ENCODE measurements around the gene PAPSS2. TPM values are rescaled to one million over a fixed set of nuclear protein-coding genes. Genes with fewer than 3 reads are reported as not detected.

Gene PAPSS2
- total and polyA plus RNA-seq, 2 donors (not counting 3 experiments of a cell fraction or from before 2014, with no cell fraction given), result 27.9 to 82.6 TPM

GRCh38 chr10:87669752-87670151 lies 10.1 kb downstream of the PAPSS2 start:
- Histone ChIP-seq H3K9me3 (replicated peaks; ENCODE audit: control insufficient read depth, insufficient read depth, low read length) (no peaks in the 10 kb centered on the region), H3K27me3 (ENCODE audit: control insufficient read depth in 2 of 2, insufficient read depth in 2 of 2, low read length in 2 of 2) (no peaks in the 10 kb centered on the region), H3K79me2 (ENCODE audit: control insufficient read depth, insufficient read depth, low read length) (peaks cover 56% of the 10 kb centered on the region), H3K27ac (ENCODE audit: insufficient read depth, low read depth, low read length) (no peak overlapping the region), H3K4me3 (replicated peaks in 1 of 3; ENCODE audit: insufficient read depth in 1 of 3, low read depth in 1 of 3, low read length in 3 of 3) (no peak overlapping the region), H3K4me2 (ENCODE audit: insufficient read depth, low read length) (no peak overlapping the region), H3K36me3 (ENCODE audit: control insufficient read depth in 2 of 2, extremely low read depth in 1 of 2, insufficient read depth in 2 of 2, low read length in 2 of 2) (peaks cover 0 to 5% of the 10 kb centered on the region in 2 experiments), H3K9ac (replicated peaks; ENCODE audit: extremely low read depth, insufficient read depth, low read length) (no peak overlapping the region), H3K4me1 (ENCODE audit: control insufficient read depth, extremely low read depth, insufficient read depth, low read length) (peaks cover under 1% of the 10 kb centered on the region), H4K20me1 (replicated peaks; ENCODE audit: control insufficient read depth, extremely low read depth, insufficient read depth, low read length) (no peaks in the 10 kb centered on the region), H2AFZ (ENCODE audit: low read depth, low read length) (no peak overlapping the region), H3K9me1 (replicated peaks; ENCODE audit: control insufficient read depth, extremely low read depth, insufficient read depth, low read length) (no peaks in the 10 kb centered on the region)
- no peak for DNase-seq (ENCODE audit: low read depth, low spot score)
- no TSS peak for BruUV-seq (replicated peaks)
- dilution Hi-C loops (cut with MboI; ENCODE audit: extremely low pct_ligation_motif_present, low sequenced_read_pairs), result no loop called here
- no peak for FAIRE-seq
- ChIA-PET CTCF (no interaction called here), POLR2A (no interaction called here)
- intact Hi-C loops (cut with micrococcal nuclease), result no loop called here
- TF ChIP-seq CTCF (IDR thresholded peaks at IDR 0.05; ENCODE audit: extremely low read depth in 1 of 2, insufficient read depth in 1 of 2, low read depth in 1 of 2, low read length in 2 of 2), result no peak
- TF ChIP-seq FOS (IDR thresholded peaks at IDR 0.05; ENCODE audit: borderline replicate concordance, insufficient read depth, low read length), result no peak
- TF ChIP-seq POLR2AphosphoS5 (IDR thresholded peaks at IDR 0.05; ENCODE audit: insufficient read depth, low read depth, low read length), result no peak
- no peak for TF ChIP-seq JUN (IDR thresholded peaks at IDR 0.05; ENCODE audit: borderline replicate concordance, insufficient read depth, insufficient read length, low read depth)
- no peak for TF ChIP-seq EZH2 (IDR thresholded peaks at IDR 0.05; ENCODE audit: borderline replicate concordance, low read depth, low read length, severe bottlenecking)
- no peak for TF ChIP-seq MAX (IDR thresholded peaks at IDR 0.05; ENCODE audit: insufficient read depth, insufficient read length)
- no peak for TF ChIP-seq MYC (IDR thresholded peaks at IDR 0.05; ENCODE audit: low read depth, low read length)
- no peak for TF ChIP-seq POLR2A (IDR thresholded peaks at IDR 0.05; ENCODE audit: low read depth, low read length)
- no peak for TF ChIP-seq GATA2 (IDR thresholded peaks at IDR 0.05; ENCODE audit: insufficient read depth, insufficient read length, low read depth, low read length)

All from endothelial cell of umbilical vein (primary cell).